HCT116 (cell line): Measurements from ENCODE around the gene IGFBP4. TPM values are rescaled to one million over a fixed set of nuclear protein-coding genes. Genes with fewer than 3 reads are reported as not detected.
A peak's percentile ranks its signal among the peaks of the same experiment; 100 is the strongest.

Experiments
- ATAC-seq: fragments of 200-7000 bp; cut with Tn5 transposase; 2 replicates; pipeline ENCODE4 v1.9.1; 2020; ENCODE audit warnings: mild to moderate bottlenecking, moderate library complexity
- BruUV-seq: library from RNA; stranded (reverse); fragments of 400-500 nt; replicated peaks from 2 replicates; lab custom pipeline; 2021; lab: Mats Ljungman, UMichigan
- CTCF ChIA-PET: fragments of 300-600 bp; sonication (Branson Sonifier 250); formaldehyde crosslinking; loops from one replicate; lab custom pipeline; 2021; ENCODE audit warnings: antibody characterized with exemption; lab: Charles Lee
- POLR2A ChIA-PET: fragments of 300-600, 350-600 bp; sonication (Branson Sonifier 250); formaldehyde crosslinking; loops from one replicate; lab custom pipeline; 2021; ENCODE audit warnings: antibody characterized with exemption; lab: Charles Lee
- RAD21 ChIA-PET, 2 experiments: fragments of 300-600 bp; sonication (Branson Sonifier 250); formaldehyde crosslinking; loops; one replicate each; lab custom pipeline; 2023; ENCODE audit warnings: low total read pairs in 2 of 2; ENCODE audit not compliant: uncharacterized antibody in 2 of 2, unreplicated experiment in 2 of 2, low non-redundant PET in 1 of 2; lab: Charles Lee
- DNase-seq: peaks from one replicate; pipeline ENCODE4 v3.0.0-alpha.2; 2010; ENCODE audit warnings: low read depth, low spot score
- H2AFZ ChIP-seq: fragments of 200-600 bp; shearing (Covaris generic), sonication (generic); 2 replicates; pipeline ENCODE4 v1.6.1; 2017; ENCODE audit warnings: low read depth, mixed run types, mixed read lengths, antibody characterized with exemption, low read length; ENCODE audit not compliant: poor library complexity, severe bottlenecking
- H3K27ac ChIP-seq: 2 replicates; pipeline ENCODE4 v1.5.1; 2012; ENCODE audit warnings: low read depth, low read length
- H3K27me3 ChIP-seq: fragments of 200-600 bp; sonication (generic); 2 replicates; pipeline ENCODE4 v1.6.1; 2016; ENCODE audit warnings: mixed run types, low read length, mixed read lengths; ENCODE audit not compliant: insufficient read depth
- H3K36me3 ChIP-seq, 2 experiments: fragments of 200-500 bp in 1 of 2; fragments of 200-600 bp in 1 of 2; sonication (Bioruptor generic) in 1 of 2; sonication (generic) in 1 of 2; 2 replicates each; pipeline versions ENCODE4 v1.5.1 to v1.6.1; 2014 to 2016; ENCODE audit warnings: low read length in 2 of 2, inconsistent platforms in 1 of 2, mixed read lengths in 1 of 2, mixed run types in 1 of 2; ENCODE audit not compliant: insufficient read depth in 2 of 2, control insufficient read depth in 1 of 2
- H3K4me1 ChIP-seq, 2 experiments: fragments of 200-600 bp in 1 of 2; sonication (generic) in 1 of 2; 2 replicates each; pipeline versions ENCODE4 v1.5.1 to v1.6.1; 2012 to 2017; ENCODE audit warnings: low read length in 2 of 2, inconsistent platforms in 1 of 2, mild to moderate bottlenecking in 1 of 2, mixed read lengths in 1 of 2, mixed run types in 1 of 2, moderate library complexity in 1 of 2; ENCODE audit not compliant: insufficient read depth in 2 of 2, control insufficient read depth in 1 of 2
- H3K4me2 ChIP-seq: fragments of 200-600 bp; sonication (generic); 2 replicates; pipeline ENCODE4 v1.6.1; 2017; ENCODE audit warnings: mixed run types, low read length, mixed read lengths
- H3K4me3 ChIP-seq, 2 experiments: fragments of 200-600 bp in 1 of 2; sonication (generic) in 1 of 2; replicated peaks in 1 of 2; 2 replicates each; pipeline ENCODE4 v1.5.1; 2011 to 2016; ENCODE audit warnings: low read length in 2 of 2, control low read depth in 1 of 2, low read depth in 1 of 2, mild to moderate bottlenecking in 1 of 2, mixed read lengths in 1 of 2, mixed run types in 1 of 2
- H3K79me2 ChIP-seq: fragments of 200-600 bp; sonication (generic); 2 replicates; pipeline ENCODE4 v1.6.1; 2017; ENCODE audit warnings: mild to moderate bottlenecking, mixed run types, low read length, moderate library complexity, mixed read lengths; ENCODE audit not compliant: insufficient read depth
- H3K9ac ChIP-seq: fragments of 200-600 bp; sonication (generic); 2 replicates; pipeline ENCODE4 v1.6.1; 2016; ENCODE audit warnings: low read length, mixed read lengths
- H3K9me2 ChIP-seq: fragments of 200-600 bp; sonication (generic), shearing (Covaris generic); 2 replicates; pipeline ENCODE4 v1.6.1; 2017; ENCODE audit warnings: mixed run types, mild to moderate bottlenecking, moderate library complexity; ENCODE audit not compliant: insufficient read depth
- H3K9me3 ChIP-seq, 2 experiments: fragments of 200-500 bp in 1 of 2; fragments of 200-600 bp in 1 of 2; sonication (Bioruptor generic) in 1 of 2; sonication (generic) in 1 of 2; 2 replicates each; pipeline ENCODE4 v1.6.1; 2014 to 2017; ENCODE audit warnings: low read length in 2 of 2, mixed read lengths in 2 of 2, inconsistent platforms in 1 of 2, low read depth in 1 of 2, mild to moderate bottlenecking in 1 of 2, mixed run types in 1 of 2, moderate library complexity in 1 of 2; ENCODE audit not compliant: control insufficient read depth in 1 of 2, insufficient read depth in 1 of 2
- H4K20me1 ChIP-seq: fragments of 200-600 bp; sonication (generic), shearing (Covaris generic); 2 replicates; pipeline ENCODE4 v1.6.1; 2017; ENCODE audit warnings: mixed run types, mild to moderate bottlenecking, moderate library complexity; ENCODE audit not compliant: insufficient read depth
- ATF3 ChIP-seq: IDR thresholded peaks from 2 replicates; pipeline ENCODE4 v1.6.1; 2012
- CEBPB ChIP-seq: IDR thresholded peaks from 2 replicates; pipeline ENCODE4 v1.6.1; 2012; ENCODE audit warnings: low read depth
- FOSL1 ChIP-seq: IDR thresholded peaks from 2 replicates; pipeline ENCODE4 v1.6.1; 2012; ENCODE audit warnings: low read depth
- JUND ChIP-seq: IDR thresholded peaks from 2 replicates; pipeline ENCODE4 v1.6.1; 2012
- MAX ChIP-seq: IDR thresholded peaks from 2 replicates; pipeline ENCODE4 v1.6.1; 2012
- RAD21 ChIP-seq: IDR thresholded peaks from 2 replicates; pipeline ENCODE4 v1.6.1; 2012; ENCODE audit warnings: low read depth, mild to moderate bottlenecking
- TCF7L2 ChIP-seq: IDR thresholded peaks from 2 replicates; pipeline ENCODE4 v1.7.0; 2011; ENCODE audit warnings: borderline replicate concordance, inconsistent platforms; ENCODE audit not compliant: insufficient read depth, insufficient read length; ENCODE audit errors: extremely low read depth
- intact Hi-C: fragments of 100-400 bp; cut with micrococcal nuclease; formaldehyde crosslinking; loops from 2 replicates; pipeline ENCODE4 v1.10.0; 2022
- total RNA-seq: library from RNA; stranded (reverse); gene quantifications from one replicate; pipeline ENCODE4 v1.2.1, GENCODE V29; 2021; ENCODE audit not compliant: unreplicated experiment

Gene IGFBP4
- total RNA-seq, 1 experiment from 2014 or later = 2.0 TPM

- peak; percentile 76 for TF ChIP-seq TCF7L2
- TF ChIP-seq CEBPB = peak; percentile 81
- peak; percentile 70 for TF ChIP-seq JUND
- TF ChIP-seq FOSL1 = peak; percentile 61
Observed at GRCh38 chr17:40485851-40486521, 42.7 kb downstream of the IGFBP4 start (continued).

- Histone ChIP-seq H3K9ac (peak overlapping the region; percentile 43), H3K36me3 (peaks cover 2 to 13% of the 10 kb centered on the region in 2 experiments; a peak in 3 of 4 replicates), H2AFZ (no peak overlapping the region), H3K4me2 (peak overlapping the region; percentile 72), H3K27me3 (no peaks in the 10 kb centered on the region), H3K9me2 (no peaks in the 10 kb centered on the region), H3K9me3 (no peaks in the 10 kb centered on the region), H3K79me2 (no peaks in the 10 kb centered on the region), H3K4me3 (peak overlapping the region in 1 of 2 experiments; percentile 36; a peak in 2 of 4 replicates), H3K4me1 (peaks cover 64 to 91% of the 10 kb centered on the region in 2 experiments), H3K27ac (peak overlapping the region; percentile 49), H4K20me1 (no peaks in the 10 kb centered on the region)
- RAD21 ChIA-PET = interaction anchor here (1.0 kb wide), 2 partner anchors 47 kb away, joined by 3 to 5 read pairs; no protein-coding TSS in a partner anchor
- POLR2A ChIA-PET = interaction anchor here (0.9 to 1.3 kb wide), 4 partner anchors 11 to 67 kb away, joined by 3 to 6 read pairs (median 4); partner anchors contain the start of gene TNS4
- no TSS peak for BruUV-seq
- DNase-seq (peak; percentile 37), ATAC-seq (no peak; the same call in 1 of the 2 replicates)
- CTCF ChIA-PET = interaction anchor here (1.5 kb wide), 1 partner anchor 10 kb away, joined by 9 read pairs; no protein-coding TSS in a partner anchor
- TF ChIP-seq CEBPB (0 out of 2 replicates have a peak, but pooled peaks have one; percentile 71), RAD21 (no peak), MAX (peak; percentile 48; the same call in 1 of the 2 replicates), ATF3 (no peak)
- intact Hi-C loops = no loop called here
Observed at GRCh38 chr17:40486522-40487370, 43.5 kb downstream of the IGFBP4 start.
